Stimulated activated CD4-positive, alpha-beta T cell treated with anti-CD3 and anti-CD28 coated beads, Interleukin-12 subunit alpha, Interleukin-12 subunit beta, amount 100 ng/mL, for 48 hours (primary cell): ENCODE data around the gene CTDSP1.
A peak's percentile ranks its signal among the peaks of the same experiment; 100 is the strongest.

Experiments
- DNase-seq, 3 donors: peaks; one replicate each; pipeline ENCODE4 v3.0.0-alpha.2; 2020; ENCODE audit warnings: low read depth in 2 of 3, low spot score in 1 of 3

The CTDSP1 gene

DNA sequence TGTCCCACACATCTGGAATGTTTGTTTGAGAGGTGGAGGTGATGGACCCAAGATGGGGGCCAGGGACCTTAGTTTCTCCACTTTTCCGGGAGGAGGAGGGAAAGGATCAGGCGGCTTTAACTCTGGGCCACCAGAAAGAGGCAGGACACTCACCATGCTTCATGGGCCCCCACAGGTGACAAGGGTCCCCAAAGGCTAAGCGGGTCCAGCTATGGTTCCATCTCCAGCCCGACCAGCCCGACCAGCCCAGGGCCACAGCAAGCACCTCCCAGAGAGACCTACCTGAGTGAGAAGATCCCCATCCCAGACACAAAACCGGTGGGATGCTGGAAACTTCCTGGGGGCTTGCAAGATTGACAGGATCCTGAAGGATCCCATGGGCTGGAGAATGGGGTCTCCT, 16.9 kb upstream of the CTDSP1 start:
- no peak for DNase-seq

DNA sequence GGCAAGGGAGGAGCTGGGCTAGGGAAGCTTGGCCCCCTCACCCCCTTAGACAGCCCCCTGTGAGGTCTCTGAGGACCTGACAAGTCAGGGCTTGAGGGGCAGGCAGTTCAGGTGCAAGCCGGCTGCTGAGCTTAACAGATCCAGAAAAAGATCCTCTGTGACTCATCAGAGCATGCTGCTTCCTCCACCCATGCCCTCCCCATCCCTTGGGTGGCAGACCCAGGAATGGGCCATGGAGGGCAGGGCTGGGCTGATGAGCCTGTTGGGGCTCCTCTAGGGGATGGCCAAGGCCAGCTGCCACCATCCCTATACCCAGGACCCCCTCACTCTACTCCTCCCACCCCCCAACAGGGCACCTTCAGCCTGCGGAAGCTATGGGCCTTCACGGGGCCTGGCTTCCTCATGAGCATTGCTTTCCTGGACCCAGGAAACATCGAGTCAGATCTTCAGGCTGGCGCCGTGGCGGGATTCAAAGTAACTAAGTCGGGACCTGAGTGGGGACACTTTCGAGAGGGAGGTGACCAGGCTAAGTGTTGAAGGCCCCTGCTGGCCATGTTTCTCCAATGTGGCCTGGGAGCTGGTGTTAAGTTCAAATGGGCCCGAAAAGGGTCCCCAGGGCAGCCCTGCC, 15.7 kb upstream of the CTDSP1 start:
- no peak for DNase-seq

DNA sequence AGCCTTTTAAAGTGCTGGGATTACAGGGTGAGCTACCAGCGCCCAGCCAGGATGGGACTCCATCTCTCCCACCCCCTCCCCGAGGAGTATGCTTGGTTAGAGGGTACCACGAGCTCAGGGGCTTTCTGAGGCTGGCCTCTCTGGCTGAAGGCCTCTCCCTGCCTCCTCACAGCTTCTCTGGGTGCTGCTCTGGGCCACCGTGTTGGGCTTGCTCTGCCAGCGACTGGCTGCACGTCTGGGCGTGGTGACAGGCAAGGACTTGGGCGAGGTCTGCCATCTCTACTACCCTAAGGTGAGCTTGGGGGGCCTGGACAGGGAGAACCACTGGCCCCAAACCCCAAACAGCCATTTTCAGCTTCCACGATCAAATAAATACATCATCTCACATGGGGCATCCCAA, 14.7 kb upstream of the CTDSP1 start:
- no peak for DNase-seq

DNA sequence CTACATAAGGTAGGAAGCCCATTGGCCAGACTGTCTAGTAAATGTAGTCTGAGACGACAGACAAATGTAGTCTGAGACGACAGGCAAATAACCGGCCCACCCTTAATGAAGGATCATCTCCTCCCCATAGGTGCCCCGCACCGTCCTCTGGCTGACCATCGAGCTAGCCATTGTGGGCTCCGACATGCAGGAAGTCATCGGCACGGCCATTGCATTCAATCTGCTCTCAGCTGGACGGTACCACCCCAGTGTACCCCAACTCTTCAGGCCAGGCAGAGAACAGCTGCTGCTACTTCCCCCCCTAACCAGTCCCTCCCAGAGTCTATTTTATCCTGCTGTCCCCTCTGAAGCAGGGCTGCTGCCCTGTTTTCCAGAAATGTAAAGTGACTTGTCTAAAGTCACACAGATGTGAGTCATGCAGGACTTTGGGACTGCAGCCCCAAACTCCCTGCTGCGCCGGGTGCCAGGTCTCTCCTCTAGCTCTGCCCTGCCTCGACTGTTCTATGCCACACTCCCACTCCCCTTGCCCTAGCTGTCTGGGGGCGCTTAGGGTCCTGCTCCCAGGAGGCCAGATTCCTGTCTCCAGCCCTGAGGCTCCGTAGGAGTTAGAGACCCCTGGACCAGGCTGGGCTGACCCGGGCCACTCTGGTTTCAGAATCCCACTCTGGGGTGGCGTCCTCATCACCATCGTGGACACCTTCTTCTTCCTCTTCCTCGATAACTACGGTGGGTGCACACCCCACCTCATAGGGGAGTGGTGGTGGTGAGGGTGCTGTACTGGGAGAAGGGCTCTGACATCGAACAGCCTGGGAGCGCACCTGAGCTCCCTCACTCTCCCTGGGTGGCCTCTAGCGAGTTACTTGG, 12.9 kb upstream of the CTDSP1 start:
- no peak for DNase-seq

DNA sequence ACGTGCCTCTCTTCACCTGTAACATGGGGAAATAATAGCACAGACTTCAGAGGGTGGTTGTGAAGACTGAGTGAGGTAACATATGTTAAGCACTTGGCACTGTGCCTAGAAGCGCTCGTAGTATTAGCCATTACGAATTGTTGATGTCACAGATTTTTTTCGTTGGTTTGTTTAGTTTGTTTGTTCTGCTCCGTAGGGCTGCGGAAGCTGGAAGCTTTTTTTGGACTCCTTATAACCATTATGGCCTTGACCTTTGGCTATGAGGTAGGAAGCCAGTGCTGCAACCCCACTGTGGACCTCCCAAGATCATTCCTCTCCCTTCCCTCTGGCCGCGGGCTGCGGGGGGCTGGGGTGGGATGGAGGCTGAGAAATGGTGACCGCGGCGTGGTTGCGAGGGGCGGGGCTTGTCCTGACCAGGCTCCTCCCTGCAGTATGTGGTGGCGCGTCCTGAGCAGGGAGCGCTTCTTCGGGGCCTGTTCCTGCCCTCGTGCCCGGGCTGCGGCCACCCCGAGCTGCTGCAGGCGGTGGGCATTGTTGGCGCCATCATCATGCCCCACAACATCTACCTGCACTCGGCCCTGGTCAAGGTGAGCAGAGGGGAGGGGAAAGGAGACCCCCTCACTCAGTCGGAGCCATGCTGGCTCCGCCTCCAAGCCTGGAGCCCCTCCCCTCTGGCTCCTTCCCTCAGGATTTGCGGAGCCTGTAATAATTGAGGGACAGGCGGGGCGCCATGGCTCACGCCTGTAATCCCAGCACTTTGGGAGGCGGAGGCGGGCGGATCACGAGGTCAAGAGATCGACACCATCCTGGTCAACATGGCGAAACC, 12.1 kb upstream of the CTDSP1 start:
- DNase-seq = no peak

DNA sequence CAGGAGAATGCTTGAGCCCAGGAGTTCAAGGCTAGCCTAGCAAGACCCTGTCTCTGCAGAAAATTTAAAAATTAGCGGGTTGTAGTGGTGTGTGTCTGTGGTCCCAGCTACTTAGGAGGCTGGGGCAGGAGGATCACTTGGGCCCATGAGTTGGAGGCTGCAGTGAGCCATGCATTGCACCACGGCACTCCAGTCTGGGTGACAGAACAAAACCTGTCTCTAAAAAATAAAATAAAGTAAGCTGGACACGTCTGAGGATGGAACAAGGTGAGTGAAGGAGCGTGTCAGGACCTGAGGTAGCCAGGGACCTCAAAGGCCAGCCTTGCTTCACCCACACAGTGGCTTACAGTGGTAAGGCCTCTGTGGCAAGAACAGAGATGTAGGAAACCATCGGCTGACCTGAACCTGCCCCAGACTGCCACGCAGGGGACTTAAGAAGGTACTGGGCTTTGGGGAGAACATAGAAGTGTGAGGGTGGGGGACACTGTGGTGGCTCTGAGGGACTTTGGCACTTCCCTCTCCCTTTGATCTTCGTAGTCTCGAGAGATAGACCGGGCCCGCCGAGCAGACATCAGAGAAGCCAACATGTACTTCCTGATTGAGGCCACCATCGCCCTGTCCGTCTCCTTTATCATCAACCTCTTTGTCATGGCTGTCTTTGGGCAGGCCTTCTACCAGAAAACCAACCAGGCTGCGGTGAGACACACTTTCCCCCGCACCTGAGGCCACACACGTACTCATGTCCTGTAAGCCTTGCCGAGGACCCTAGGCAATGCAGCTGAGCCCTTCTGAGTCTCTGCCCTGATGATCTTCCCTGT, 10.1 kb upstream of the CTDSP1 start:
- DNase-seq = no peak

DNA sequence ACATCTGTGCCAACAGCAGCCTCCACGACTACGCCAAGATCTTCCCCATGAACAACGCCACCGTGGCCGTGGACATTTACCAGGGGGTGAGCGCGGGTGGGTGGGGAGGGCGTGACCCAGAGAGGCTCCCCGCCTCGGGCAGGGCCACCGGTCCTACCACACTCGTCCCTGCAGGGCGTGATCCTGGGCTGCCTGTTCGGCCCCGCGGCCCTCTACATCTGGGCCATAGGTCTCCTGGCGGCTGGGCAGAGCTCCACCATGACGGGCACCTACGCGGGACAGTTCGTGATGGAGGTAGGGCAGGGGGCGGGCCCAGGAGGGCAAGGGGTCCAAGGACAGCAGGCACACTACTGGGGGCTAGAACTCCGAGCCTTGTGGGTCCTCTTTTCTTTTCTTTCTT, 8.5 kb upstream of the CTDSP1 start:
- no peak for DNase-seq

DNA sequence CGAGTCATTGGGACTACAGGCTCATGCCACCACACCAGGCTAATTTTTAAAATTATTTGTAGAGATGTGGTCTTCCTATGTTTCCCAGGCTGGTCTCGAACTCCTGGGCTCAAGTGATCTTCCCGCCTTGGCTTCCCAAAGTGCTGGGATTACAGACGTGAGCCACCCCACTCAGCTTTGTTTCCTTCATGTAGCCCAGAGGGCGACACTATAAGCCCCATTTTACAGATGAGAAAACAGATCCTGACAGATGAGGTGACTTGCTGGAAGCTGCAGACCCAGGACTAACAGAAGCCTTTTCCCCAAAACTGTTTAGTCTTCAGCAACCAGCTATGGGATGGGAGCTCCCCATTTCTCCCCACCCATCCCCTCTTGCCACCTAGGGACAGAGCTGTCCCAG, 7.2 kb upstream of the CTDSP1 start:
- no peak for DNase-seq

DNA sequence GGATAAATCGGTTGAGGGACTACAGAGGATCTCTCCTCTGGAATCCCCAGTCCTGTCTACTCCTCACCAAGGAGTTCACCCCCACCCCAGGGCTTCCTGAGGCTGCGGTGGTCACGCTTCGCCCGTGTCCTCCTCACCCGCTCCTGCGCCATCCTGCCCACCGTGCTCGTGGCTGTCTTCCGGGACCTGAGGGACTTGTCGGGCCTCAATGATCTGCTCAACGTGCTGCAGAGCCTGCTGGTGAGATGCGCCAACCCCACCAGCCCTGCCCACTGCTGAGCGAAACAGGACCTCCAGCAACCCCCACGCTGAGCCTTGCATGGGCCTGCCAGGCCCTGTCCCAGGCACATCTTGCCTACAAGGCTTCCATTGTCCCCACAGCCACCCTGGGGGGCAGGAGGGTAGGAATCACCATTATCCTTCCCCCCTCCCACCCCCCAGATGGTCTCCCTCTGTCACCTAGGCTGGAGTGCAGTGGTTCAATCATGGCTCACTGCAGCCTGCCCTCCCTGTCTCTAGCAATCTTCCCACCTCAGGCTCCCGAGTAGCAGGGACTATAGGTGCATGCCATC, 6.7 kb upstream of the CTDSP1 start:
- DNase-seq = no peak

DNA sequence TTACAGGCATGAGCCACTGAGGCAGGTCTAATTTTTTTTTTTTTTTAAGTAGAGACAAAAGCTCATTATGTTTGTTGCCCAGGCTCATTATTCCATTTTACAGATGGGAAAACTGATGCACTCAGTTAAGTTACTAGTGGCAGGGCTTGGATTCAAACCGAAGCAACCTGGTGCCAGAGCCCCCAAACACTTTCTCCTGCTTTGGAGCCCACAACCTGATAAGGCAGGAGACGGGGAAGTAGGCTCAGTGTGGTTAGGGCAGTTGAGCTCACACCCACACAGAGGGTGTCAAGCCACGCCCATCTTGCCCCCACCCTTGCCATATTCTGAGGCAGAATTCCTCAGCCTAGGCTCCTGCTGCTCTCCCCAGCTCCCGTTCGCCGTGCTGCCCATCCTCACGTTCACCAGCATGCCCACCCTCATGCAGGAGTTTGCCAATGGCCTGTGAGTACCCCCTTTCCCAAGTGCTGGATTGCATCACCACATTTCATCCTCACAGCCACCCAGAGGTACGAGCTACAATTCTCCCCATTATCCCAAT, 5.8 kb upstream of the CTDSP1 start:
- no peak for DNase-seq

DNA sequence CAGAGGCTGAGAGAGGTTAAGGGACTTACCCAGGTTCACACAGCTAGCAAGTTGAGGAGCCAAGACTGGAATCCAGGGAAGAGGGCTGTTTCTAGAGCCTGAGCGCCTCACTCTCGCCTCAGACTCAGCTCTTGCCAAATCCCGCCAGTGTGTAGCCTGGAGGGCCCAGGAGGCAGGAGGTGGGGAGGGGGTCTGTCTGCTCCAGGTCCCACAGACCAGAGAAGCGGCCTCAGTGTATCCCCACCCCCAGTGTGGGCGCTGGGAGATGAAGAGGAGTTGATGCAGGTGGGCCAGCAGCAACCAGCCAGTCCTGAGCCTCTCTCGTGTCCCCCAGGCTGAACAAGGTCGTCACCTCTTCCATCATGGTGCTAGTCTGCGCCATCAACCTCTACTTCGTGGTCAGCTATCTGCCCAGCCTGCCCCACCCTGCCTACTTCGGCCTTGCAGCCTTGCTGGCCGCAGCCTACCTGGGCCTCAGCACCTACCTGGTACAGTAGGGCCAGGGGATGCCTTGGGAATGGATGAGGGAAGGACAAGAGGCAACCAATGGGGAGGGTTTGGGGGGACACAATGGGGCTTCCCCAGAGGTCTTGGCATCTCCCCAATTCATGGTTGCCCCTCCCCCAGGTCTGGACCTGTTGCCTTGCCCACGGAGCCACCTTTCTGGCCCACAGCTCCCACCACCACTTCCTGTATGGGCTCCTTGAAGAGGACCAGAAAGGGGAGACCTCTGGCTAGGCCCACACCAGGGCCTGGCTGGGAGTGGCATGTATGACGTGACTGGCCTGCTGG, 5.2 kb upstream of the CTDSP1 start:
- no peak for DNase-seq

DNA sequence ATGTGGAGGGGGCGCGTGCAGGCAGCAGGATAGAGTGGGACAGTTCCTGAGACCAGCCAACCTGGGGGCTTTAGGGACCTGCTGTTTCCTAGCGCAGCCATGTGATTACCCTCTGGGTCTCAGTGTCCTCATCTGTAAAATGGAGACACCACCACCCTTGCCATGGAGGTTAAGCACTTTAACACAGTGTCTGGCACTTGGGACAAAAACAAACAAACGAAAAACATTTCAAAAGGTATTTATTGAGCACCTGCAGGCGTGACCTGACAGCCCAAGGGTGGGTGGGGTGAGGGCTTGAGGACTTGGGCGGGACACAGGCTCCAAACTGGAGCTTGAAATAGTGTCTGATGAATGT, 4.6 kb upstream of the CTDSP1 start:
- no peak for DNase-seq

DNA sequence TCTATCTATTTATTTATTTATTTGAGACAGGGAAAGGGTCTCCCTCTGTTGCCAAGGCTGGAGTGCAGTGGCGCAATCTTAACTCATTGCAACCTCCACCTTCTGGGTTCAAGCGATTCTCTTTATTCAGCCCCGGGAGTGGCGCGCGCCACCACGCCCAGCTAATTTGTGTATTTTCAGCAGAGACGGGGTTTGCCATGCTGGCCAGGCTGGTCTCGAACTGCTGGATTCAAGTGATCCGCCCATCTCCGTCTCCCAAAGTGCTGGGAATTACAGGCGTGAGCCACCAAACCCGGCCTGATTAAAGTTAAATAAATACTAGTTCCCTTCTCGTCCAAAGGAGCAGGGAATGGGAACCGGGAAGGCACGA, 4.2 kb upstream of the CTDSP1 start:
- no peak for DNase-seq

DNA sequence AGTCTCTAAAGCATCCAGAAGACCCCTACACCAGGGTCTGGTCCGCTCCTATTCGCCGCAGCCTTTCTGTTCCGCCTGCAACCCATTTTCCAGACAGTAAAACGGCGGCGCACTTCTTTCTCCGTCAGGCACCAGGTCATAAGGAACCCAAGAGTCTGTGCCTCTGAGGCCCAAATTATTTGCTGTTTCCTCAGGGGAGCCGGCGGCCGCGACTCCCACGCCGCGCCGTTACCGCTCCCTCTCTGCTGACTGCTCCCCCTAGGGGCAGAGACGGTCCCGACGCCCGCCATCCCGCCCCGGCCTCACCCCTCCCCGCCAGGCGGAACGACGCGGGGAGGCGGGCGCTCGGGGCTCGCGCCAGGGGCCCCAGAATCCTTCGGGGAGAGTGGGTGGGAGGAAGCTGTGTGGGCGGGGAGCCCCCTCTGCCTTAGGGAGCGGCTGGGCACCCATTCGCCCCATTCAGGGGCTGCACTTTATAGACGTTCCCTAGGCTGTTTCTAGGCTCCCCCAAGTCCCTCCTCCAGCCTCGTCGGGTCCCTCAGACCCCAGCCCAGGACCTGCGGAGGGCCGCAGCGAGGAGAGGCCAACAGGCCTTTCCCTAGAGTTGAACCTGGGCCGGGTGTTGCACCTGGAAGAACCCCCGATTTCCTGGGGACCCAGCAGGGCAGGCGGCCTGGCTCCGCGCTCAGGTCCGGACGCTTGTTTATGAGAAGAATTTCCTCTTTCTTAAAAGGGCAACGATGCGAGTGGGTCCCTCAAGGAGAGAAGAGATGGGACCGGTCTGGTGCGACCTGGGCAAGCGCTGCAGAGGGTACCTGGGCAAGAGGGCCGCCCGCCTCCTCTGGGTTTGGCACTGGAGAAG, 3.6 kb upstream of the CTDSP1 start:
- peak; percentile 87 to 91 (median 88) for DNase-seq

DNA sequence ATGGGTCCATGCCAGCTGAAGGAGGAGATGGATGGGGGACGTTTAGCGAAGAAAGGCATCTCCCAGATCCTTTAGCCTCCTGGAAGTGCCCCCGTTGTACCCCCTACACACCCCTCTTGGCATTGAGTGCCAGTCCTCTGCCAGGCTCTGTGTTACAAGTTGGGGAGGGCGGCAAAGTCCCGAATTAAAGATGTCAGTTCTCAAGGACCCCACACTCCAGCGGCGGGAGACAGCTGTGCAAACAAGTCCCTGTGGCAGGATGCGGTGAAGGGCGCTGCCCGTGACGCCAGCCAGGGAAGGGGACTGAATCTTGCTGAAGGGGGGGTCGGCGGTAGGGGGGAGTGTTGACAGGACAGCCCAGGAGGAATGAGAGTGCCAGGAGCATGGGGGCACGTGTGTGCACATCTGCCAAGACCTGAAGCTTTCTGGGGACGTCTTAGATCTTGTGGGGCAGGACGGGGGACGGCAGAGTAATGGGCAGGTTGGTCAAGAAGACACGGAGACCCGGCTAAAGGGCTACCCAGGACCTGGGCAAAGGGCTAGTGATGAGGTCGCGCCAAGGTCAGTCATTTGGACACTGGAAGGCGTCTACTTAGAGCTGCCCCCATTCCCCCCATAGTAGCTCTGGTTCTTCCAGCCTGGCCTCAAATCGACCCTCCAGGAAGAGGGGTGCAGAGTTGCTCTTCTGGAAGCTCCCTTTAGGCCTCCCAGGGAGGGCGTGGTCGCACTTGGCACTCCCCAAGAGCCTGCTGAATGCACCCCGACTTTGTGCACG, 2.8 kb upstream of the CTDSP1 start:
- peak in 2 of 3 donors; percentile 41 to 42 for DNase-seq

DNA sequence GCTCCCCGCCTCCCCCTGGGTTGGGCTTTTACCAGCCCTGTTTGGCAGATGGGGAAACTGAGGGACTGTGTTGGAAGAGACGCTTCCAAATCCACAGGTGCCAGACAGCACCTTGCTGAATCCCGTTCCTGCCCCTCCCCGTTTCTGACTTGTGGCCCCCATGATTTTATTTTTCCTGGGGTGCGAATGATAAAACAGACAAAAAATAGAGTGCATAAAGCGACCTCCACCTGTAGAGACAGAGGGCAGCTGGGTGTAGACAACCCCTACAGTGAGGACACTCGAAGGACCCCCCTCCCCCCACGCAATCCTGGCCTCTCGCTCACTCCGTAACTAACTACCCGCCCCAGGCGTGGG, 2.2 kb upstream of the CTDSP1 start:
- no peak for DNase-seq

DNA sequence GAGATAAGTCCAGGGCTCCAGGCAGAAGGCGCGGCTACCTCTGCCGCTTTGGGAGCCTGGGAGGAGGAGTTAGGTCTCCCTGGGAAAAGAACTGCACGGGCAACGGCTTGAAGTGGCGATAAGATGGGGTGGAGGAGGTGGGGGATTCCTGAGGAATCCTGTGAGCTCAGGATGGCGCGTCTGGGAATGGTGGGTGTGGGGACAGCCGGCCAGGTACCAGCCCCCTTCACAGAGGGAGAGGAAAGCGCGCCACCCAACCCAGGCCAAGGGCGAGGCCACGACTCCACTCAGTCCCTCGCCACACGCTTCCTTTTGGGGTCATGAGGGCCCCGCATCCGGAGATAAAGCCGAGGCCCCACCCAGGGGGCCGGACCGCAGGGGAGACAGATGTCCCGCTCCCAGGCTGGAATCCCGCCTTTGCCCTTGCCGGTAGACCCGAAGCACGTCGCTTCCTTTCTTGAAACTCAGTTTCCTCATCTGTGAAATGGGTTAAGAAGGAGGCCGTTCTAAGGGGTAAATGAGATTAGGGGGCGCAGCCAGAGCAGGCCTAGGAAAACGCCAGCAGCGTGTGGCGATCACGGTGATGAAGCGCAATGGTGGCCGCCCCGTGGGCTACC, 1.7 kb upstream of the CTDSP1 start:
- peak in 2 of 3 donors; percentile 38 to 47 for DNase-seq
